Measurements from ENCODE around the gene ATXN1.

The ATXN1 gene

DNA sequence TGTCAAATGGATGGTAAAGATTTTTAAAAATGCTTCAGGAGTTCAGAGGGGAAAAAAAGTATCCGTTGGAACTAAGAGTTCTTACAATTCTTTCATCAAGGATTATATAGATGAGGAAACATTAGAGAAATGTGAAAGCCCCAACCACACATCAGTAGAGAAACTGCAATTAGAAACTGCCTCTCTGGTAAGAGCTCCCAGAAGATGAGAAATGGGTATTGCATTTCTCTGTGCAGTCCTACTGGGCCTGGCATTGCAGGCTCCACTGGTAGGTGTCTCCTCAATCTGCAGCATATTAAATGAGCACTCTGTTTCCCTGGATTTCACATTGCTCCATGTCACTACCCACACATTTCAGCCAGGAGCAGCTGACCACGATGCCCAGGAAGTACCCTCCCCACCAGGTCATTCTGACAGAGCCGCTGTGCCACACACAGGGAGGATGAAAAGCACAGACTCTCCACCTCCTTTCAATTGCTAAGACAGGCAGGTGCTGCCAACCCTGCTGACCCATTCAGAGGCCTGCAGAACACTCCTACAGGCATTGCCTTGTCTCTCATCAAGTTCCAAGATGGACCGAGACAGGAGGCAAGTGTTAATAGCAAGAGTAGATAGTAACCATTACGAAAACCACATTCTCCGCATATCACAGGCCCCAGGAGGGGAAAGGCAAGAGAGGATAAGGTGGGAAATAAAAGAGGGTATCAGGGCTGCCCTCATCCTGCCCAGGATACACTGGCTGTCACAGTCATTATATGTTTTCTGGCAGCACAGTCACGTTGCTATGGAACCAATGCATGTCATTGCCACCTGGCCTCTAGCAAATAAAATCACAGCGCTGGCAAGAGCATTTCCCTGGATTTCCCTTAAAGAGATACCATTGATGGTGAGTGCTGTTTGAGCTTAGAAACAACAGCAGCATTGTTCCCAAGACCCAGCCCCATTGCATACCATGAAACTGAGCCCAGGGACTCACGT is 241.7 kb downstream of the ATXN1 start:
- DNase-seq: no peak

DNA sequence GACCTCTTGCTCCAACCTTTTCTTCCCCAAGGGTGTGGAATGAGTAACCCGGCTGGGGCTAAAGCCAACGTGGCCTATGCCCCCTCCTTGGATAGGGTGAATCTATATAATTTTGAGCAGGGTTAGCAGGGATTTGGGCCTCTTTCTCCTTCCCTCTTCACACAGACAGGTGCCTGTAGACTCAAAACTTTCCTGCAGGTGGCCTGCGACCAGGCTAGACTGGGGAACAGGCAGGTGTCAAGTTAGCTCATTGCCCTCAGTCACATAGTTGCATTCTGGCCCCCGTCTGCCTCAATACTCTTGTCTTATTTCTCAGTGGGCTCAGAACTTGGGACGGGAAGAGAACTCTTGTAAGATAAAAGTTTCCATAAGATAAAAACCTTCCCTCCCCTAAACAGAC is 243.0 kb downstream of the ATXN1 start:
- DNase-seq: no peak

DNA sequence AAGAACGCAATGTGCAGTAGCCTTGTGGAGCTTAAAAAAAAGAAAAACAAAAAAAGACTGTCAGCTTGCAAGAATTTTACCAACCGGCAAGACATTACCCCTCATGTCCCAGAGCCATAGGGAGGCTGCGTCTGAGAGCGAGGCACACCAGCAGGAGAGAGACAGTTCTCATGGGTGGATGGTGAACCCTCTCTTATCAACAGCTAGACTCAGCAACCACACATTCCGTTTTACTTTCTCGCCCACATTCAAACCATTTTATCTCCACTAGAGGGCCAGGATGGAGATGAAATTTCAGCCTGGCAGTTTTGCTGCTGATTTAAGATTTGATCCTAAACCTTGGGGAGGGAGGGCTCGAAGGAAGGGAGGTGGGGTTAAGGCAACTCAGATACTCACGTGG is 247.0 kb downstream of the ATXN1 start:
- no peak for DNase-seq

DNA sequence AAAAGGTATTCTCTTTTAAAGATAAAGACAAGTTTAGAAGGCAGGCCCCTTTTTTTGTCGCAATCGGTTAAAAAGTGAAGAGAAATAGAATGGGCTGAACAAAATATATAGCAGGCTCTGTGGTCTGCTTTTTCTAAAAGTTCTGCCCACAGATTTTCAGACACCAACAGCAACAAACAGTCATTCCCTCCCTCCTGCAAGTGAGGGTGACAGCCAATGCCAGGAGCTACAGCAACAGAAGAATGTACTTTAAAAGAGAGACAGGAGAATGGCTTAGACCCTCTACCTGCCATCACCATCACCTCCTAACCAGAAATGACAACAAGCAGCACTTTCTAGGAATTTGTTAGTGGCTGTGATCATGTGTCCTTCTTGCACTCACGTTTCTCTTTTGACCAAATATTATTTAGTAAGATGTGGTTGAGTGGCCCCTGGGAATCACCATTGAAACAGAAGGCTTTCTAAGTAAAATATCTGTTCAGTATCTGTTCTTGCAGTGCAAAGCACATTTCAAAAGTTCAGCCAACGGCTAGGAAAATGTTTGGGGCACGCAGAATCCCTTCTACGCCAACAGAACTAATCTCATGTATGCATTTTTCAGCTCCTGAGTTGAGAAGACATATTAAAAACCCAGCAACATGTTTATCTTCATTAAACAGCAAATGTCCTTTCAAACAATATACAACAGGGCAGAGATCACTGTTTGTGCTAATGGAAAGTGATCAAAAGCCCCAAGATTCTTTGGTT is 248.5 kb downstream of the ATXN1 start:
- DNase-seq: no peak

DNA sequence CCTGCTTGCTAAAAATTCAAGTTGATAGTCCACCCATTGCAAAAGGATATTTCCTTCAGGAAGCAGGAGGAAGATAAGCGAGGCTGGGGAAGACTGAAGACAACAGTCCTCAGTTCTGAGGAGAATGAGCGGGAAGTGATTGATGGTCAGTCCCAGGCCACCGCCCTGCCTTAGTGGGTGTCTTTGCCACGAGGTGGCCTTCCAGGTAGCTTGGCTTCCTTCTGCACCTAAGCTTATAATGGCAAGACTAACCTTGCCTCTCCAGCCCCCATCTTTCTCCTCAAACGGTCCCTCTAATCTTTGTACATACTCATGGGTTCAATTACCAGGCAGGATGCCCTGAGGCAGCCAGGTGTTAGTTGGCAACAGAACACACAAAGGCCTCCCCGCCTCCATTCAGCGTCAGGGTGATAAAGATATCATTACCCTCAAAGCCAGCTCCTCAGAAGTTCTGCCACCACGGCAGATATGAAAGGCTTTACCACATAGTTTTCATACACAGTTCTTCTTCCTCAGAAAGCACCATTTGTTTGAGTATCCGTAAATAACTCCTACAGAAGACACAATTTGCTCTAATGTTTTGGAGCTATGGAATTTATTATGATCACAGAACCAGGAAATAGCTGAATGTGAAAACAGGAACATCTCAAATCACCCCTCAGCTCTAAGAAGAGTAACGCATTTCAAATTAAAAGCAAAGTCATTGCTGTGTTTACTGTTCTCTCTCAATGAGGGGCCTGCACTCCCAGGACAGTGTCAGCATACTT is 249.4 kb downstream of the ATXN1 start:
- DNase-seq: no peak

DNA sequence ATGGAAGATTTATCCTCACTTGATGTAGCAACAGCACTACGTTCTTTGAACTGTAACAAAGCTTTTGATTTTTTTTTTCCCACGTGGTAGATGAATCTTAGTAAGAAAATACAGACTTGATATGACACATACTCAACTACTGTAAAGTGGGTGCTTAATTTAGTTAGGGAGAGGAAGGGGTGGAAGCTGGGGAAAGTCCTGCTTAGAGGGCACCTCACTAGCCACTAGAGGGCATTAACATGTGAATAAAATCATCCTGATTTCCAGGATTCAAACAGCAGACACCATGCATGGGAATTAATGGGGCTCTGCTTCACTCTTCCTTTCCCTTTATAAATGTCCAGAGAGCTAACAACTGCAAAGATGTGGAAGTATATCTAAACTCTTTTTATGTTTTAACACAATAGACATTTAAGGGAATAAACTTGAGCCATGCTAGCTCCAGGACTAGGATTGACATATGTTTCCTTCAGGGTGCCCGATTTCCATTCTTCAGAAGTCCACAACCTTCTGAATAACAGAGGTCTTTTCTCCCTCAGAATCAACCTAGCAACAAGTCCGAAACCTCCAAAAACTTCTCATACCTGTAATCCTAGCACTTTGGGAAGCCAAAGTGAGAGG is 250.1 kb downstream of the ATXN1 start:
- DNase-seq: no peak

DNA sequence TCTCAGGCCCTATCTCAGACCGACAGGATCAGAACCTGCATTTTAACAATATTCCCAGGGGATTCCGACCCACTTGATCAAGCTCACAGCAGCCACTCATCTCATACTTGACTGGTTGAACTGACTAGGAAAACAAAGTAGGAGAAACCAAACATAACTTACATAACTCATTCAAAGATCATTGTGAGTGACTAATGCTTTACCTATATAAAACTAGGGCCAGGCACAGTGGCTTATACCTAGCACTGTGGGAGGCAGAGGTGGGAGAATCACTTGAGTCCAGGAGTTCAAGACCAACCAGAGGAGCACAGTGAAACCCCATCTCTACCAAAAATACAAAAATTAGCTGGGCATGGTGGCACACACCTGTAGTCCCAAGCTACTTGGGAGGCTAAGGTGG is 251.0 kb downstream of the ATXN1 start:
- no peak for DNase-seq

DNA sequence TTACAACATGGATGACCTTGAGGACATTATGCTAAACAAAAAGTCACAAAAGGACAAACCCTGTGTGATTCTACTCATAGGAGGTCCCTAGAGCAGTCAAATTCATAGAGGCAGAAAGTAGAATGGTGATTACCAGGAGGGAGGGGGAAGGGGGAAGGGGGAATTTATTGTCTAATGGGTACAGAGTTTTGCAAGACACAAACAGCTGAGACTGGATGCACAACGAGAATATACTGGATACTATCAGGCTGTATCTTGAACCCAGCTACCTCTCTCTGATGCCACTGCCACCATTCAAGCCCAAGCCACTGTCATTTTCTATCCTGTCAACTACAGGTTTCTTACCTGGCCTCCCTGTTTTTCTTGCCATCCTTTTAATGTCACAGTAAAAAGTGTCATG is 252.3 kb downstream of the ATXN1 start:
- no peak for DNase-seq

DNA sequence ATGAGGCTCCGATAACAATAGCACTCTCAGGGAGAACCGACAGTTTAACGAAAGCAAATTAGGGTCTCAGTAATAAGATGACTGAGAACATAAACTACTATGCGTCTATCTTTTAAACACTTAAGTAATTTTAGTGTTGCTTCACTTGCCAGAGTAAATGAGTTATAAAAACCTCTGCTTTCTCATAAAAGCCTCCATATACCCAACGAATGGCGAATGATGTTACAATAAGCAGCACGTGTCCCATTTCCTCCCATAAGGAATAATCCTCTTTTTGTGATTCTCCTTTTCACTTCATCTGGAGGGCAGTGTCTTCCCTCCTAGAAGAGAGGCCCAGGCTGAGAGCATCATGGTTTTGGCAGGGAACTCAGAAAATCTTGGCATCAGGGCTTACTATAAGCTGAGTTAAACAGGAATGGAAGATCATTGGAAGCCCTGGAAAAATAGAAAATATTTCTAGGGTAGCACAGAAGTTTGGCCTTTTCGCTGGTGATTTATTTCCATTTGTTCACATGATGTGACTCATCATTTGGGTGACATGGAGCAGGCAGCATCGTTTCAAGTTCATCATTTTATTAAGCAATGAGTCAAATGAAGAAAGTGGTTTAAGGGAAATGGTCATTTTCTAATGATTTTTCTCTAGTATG is 255.4 kb downstream of the ATXN1 start:
- DNase-seq: no peak

DNA sequence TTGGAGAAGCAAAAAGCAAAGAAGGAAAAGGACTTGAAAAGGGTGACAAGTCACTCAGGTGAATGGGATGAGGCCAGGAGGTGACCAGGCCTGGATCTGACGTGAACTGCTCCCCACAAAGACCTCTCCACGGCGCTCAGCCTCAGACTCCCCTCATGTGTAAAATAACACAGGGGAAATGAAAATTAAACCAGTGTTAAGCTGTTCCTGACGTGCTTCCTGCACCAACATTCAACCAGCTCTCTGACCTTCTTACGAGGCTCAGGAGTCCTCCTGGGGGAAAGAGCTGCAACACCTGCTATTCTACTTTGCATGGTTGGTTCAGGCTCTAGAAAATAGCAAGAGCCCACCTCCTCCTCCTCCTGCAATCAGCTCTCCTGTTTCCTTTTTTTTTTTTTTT is 256.7 kb downstream of the ATXN1 start:
- no peak for DNase-seq

DNA sequence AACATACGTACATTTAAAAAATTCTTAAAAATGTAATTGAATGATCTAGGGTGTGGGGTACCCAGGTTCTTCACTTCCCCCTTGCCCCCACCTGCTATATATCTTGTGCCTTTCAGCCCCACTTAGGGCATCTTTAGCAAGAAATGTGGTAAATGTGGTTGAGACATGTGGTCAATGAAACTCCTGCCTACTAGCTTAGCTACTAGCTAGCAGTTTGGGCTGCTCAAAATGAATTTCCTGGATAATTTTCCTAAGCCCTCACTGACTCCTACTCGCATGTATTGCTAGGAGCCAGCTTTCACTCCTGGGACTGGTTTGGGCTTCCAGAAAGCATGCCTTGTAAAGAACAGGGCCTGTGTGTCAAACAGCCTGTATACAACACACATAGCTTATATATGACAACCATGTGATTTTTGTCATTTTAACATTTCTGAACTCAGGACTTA is 257.3 kb downstream of the ATXN1 start:
- no peak for DNase-seq

DNA sequence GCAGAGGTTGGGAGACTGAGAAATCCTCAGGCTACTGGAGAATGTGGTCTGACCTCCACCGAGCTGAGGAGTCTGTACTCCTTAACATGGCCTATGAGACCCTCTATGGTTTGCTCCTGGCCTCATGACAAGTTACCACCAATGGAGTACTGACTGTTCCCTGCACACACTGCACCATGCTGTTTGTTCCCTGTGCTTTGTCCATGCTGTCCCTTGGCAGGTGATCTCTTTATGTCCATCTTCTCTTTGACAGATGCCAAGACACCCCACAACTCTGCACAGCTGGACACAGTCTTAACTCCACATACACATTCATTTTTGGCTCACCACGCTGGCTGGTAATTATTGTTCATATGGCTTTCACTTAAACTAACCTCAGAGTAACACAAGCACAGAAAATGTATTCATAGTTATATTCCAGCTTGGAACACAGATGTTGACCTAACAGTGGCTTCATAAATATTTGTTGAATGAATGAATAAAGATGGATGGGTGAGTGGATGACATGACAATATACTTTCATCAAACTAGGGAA is 258.0 kb downstream of the ATXN1 start:
- DNase-seq: no peak

DNA sequence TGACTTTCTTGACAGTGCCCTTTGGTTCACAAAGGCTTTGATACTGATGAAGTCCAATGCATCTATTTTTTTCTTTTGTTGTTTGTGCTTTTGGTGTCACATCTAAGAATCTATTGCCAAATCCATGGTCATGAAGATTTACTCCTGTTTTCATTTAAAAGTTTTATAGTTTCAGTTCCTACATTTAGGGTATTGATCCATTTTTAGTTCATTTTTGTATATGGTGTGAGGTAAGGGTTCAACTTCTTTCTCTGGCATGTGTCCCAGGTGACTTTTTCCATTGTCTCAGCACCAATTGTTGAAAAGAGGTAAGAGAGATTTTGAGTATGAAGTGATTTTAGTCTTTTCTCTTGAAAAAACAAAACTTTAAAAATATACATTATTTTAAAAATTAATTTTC is 262.3 kb downstream of the ATXN1 start:
- no peak for DNase-seq

DNA sequence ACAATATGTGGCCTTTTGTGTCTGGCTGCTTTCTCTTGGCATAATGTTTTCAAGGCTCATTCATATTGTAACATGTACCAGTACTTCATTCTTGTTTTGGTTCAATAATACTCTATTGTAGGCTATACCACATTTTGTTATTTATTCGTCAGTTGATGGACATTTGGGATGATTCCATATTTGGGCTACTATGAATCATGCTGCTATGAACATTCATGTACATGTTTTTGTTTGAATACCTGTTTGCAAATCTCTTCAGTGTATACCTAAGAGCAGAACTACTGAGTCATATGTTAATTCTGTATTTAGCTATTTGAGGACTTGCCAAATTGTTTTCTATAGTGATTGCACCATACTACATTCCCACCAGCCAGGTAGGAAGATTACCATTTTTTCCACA is 263.0 kb downstream of the ATXN1 start:
- DNase-seq: no peak

DNA sequence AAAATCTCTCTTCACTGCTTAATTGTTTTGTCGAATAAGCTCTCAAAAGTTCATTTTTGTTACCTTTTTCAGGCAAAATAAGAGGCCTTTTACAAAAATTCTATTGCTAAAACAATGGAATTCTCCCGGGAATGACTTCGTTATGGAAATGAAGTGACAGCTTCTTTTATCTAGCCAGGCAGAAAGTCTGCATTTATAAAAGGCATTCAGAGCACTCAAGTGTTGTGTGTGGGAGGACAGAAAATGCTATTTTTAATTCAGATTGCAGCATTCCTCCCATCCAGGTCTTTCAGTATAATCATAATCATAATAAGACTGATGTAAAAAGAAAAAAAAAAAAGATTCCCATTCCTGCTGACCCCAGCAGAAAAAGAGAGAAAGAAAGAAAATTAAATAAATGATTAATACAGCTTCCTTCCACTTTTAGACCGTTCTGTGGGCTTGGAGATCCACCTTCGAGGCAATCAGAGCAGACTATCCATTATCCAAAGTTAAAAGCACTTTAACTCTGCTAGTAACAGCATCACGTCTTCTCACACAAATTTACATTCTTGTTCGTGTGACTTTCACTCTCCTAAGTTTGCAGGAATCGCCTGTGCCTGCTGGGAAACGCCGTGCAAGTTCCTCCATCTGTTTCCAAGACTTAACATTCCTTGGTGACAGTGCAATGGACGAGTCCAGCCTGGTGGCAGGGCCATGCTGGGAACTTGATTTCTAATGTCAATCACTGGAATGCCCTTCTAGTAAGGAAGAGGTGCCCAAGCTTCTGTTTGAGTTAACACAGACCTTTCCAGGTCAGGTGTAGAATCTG is 264.1 kb downstream of the ATXN1 start:
- no peak for DNase-seq

DNA sequence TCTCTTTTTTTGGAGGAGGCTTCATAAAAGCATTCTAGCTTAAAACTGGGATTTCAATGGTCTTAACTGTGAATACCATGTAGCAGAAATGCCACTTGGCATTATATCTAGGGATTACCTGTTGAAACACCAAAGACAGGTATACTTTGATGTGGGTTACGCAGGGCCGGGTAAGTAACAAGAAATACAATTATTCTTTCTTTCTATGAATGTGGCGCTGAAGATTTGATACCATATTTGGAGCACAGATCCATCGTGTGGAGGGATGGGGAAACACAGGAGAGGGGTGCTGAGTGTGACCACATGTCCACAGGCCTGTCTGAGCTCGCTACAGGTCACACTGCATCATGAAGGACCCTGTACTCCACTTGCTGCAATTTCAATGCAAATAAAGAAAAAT is 265.1 kb downstream of the ATXN1 start:
- no peak for DNase-seq

DNA sequence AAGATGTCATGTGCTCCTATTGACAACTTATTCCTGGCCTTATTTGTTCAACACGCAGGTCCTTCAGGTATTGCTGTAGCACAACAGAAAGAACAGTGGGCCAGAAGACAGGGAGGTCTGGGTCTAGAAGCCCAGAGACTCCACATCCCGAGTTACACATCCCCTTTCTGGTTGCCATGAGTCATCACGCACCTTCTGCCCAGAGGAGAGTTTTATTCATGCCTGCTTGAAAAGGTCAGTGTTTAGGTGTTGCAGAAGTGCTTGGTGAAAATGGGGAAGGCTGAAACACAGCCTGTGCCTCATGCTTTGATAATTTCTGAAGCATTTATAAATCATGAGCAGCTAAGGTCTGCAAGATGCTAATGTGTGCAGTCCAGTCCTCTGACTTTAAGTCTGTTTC is 266.5 kb downstream of the ATXN1 start:
- DNase-seq: no peak

DNA sequence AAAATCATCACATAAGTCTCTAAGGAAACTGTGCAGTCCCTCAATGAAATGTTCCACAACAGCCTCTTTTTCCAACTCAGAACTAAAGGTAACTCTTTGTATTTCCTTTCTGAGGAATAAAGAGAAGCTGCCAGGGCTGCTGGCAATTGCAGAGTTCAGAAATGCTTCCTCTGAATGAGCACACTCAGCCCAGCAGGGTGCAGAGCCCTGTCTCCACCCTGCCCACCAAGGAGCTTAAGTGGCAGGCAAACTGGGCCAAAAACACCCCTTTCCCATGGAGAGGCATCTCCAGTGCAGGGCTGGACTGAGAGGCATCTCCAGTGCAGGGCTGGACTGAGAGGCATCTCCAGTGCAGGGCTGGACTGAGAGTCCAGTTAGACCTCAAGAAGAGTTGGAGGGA is 267.5 kb downstream of the ATXN1 start:
- no peak for DNase-seq

DNA sequence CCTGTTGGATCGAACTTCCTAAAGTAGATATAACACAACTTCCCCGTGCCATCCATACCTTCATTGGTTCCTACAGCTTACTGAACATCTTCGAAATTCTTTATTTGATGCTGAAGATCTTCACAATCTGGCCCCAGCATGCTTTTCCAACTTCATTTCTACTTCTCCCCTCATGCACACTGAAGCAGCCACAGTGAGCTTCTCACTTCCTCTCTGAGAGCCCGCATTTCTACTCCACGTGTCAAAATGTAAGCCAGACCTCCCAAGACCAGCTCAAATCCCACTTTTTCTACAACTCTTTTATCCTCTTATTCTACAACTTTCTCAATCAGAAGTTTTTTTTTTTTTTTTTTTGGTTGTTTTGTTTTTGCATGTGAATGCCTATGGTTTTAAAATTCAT is 268.1 kb downstream of the ATXN1 start:
- no peak for DNase-seq

DNA sequence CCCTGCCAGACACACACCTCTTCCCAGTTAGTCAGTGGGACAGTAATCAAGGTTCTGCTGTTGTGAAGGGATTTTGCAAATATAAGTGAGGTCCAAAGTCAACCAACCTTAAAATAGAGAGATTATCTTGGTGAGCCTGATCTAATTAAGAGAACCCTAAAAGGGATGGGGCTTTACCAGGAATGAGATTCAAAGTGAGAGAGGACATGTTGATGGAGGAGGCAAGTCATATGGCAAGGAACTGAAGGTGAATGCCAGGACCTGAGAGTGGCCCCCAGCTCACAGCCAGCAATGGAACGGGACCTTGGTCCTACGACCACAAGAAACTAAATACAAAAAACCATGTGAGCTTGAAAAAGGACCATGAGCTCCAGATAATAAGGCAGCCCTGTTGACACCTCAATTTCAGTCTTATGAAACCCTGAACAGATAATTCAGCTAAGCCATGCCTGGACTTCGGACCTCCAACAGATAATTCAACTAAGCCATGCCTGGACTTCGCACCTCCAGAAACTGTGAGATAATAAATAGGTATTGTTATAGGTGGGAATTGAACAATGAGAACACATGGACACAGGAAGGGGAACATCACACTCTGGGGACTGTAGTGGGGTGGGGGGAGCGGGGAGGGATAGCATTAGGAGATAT is 269.5 kb downstream of the ATXN1 start:
- DNase-seq: no peak

DNA sequence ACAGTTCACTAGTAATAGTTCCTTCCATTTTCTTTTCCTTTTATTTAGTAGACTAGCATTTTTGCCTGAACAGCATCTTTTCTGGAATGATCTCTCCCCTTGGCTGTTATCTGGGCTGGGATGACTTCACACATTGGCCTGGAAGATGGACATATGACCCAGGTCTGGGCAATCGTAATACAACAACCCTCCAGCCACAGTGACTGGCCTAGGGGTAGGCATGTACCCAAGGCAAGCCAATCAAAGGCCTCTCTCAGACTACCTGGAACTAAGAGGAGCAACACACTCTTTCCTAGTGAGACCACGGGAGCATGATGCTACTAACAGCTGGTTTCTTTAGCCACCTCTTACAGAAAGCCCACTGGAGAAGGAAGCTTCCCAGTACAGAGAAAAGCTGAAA is 270.6 kb downstream of the ATXN1 start:
- DNase-seq: no peak
